ENCODE measurements around the gene ITPRIP.

DNA sequence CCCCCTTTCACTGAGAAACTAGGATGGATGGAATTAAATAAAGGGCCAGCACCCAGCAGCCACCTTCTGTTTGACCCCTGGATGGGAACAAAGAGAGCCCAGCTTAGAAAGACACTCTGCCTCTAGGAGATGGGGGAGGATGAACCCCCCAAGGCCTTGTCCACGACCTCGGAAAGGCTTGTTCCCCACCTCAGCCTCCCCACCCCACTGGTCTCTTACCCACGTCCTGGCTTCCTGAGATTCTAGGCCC lies 9.7 kb downstream of the ITPRIP start:
- TF ChIP-seq, protein P1, sequence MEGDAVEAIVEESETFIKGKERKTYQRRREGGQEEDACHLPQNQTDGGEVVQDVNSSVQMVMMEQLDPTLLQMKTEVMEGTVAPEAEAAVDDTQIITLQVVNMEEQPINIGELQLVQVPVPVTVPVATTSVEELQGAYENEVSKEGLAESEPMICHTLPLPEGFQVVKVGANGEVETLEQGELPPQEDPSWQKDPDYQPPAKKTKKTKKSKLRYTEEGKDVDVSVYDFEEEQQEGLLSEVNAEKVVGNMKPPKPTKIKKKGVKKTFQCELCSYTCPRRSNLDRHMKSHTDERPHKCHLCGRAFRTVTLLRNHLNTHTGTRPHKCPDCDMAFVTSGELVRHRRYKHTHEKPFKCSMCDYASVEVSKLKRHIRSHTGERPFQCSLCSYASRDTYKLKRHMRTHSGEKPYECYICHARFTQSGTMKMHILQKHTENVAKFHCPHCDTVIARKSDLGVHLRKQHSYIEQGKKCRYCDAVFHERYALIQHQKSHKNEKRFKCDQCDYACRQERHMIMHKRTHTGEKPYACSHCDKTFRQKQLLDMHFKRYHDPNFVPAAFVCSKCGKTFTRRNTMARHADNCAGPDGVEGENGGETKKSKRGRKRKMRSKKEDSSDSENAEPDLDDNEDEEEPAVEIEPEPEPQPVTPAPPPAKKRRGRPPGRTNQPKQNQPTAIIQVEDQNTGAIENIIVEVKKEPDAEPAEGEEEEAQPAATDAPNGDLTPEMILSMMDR (IDR thresholded peaks at IDR 0.05) = no peak
- TF ChIP-seq POLR2A (IDR thresholded peaks at IDR 0.05) = no peak
